ENCODE measurements around the gene WDR27.

DNA sequence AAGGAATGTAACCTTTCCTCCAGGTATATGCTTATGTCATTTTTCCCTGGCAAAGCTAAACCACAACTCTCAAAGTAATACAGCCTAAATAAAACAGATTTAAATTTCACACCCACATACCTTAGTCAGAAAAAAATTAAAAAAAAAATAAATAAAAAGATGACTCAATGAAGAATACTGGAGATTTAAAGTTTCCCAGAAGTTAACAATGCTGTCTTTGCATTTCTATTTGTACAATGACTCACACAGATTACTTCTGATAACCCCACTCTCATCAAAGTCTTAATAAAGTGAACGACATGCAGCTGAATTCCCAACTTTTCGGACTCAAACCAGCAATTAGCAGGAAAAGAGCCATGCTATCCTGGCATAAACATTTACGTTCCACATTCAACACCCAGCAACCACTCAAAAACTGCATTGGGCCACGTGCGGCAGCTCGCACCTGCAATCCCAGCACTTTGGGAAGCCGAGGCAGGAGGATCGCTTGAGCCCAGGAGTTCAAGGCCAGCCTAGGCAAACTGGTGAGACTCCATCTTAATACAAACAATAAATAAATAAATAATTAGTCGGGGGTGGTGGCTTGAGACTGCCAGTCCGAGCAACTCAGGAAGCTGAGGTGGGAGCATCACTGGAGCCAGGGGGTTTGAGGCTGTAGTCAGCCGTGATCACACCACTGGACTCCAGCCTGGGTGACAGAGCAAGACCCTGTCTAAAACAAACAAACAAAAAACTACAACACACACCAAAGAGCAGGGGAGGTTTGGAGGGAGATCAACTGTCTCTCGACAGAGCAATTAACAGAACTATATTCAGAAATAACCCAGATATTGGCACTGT is 130.5 kb downstream of the WDR27 start:
- no peak for TF ChIP-seq EZH2phosphoT487 (IDR thresholded peaks at IDR 0.05; ENCODE audit: low read length)
- TF ChIP-seq, protein P1, sequence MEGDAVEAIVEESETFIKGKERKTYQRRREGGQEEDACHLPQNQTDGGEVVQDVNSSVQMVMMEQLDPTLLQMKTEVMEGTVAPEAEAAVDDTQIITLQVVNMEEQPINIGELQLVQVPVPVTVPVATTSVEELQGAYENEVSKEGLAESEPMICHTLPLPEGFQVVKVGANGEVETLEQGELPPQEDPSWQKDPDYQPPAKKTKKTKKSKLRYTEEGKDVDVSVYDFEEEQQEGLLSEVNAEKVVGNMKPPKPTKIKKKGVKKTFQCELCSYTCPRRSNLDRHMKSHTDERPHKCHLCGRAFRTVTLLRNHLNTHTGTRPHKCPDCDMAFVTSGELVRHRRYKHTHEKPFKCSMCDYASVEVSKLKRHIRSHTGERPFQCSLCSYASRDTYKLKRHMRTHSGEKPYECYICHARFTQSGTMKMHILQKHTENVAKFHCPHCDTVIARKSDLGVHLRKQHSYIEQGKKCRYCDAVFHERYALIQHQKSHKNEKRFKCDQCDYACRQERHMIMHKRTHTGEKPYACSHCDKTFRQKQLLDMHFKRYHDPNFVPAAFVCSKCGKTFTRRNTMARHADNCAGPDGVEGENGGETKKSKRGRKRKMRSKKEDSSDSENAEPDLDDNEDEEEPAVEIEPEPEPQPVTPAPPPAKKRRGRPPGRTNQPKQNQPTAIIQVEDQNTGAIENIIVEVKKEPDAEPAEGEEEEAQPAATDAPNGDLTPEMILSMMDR (IDR thresholded peaks at IDR 0.05; ENCODE audit: low read length): no peak
